GM12892 (cell line): ENCODE results near the gene BACH1.
A peak's percentile ranks its signal among the peaks of the same experiment; 100 is the strongest.
"Not testable (repeated sequence)": the region's sequence is repeated elsewhere in the genome, so short reads cannot be mapped to it uniquely, and the experiment has no call there.

Experiments used
- DNase-seq: peaks from one replicate; pipeline ENCODE4 v3.0.0; 2011; ENCODE audit not compliant: insufficient read length
- FAIRE-seq: peaks from 2 replicates; lab custom pipeline; 2011; peaks lifted over from hg19 to GRCh38; lab: Jason Lieb, UNC
- POLR2A ChIP-seq: IDR thresholded peaks from 2 replicates; pipeline ENCODE4 v1.6.1; 2011; ENCODE audit warnings: low read depth, low read length, control low read depth
- POLR2AphosphoS5 ChIP-seq: IDR thresholded peaks from 2 replicates; pipeline ENCODE4 v1.6.1; 2011; ENCODE audit warnings: low read depth, low read length, control low read depth
- TAF1 ChIP-seq: IDR thresholded peaks from 2 replicates; pipeline ENCODE4 v1.6.1; 2011; ENCODE audit warnings: low read depth, mild to moderate bottlenecking, control low read depth, low read length, borderline replicate concordance

Gene BACH1

GRCh38 chr21:29335720-29336119, 37.0 kb downstream of the BACH1 start:
- no peak for FAIRE-seq
- TF ChIP-seq TAF1, result no peak
- TF ChIP-seq POLR2AphosphoS5, result 0 out of 2 replicates have a peak, but pooled peaks have one; percentile 29
- no peak for DNase-seq

- FAIRE-seq, result no peak
- DNase-seq, result no peak
- TF ChIP-seq POLR2AphosphoS5, result no peak
- TF ChIP-seq TAF1, result no peak
Measured at GRCh38 chr21:29338256-29338655, 39.5 kb downstream of the BACH1 start.

GRCh38 chr21:29340228-29340627, 41.5 kb downstream of the BACH1 start:
- TF ChIP-seq POLR2A (no peak), POLR2AphosphoS5 (no peak), TAF1 (no peak)
- no peak for DNase-seq
- no peak for FAIRE-seq

GRCh38 chr21:29342363-29342957, 43.7 kb downstream of the BACH1 start:
- DNase-seq (no peak), FAIRE-seq (peak; percentile 79)
- TF ChIP-seq POLR2A, result no peak
- TF ChIP-seq TAF1, result no peak
- TF ChIP-seq POLR2AphosphoS5, result no peak

GRCh38 chr21:29343519-29343918, 44.8 kb downstream of the BACH1 start:
- FAIRE-seq, result no peak
- DNase-seq, result no peak
- no peak for TF ChIP-seq POLR2AphosphoS5
- TF ChIP-seq TAF1, result no peak
- TF ChIP-seq POLR2A, result no peak

- no peak for FAIRE-seq
- TF ChIP-seq POLR2AphosphoS5 (no peak), POLR2A (no peak), TAF1 (no peak)
Measured at GRCh38 chr21:29346281-29346680, 47.6 kb downstream of the BACH1 start.

GRCh38 chr21:29346771-29347170, 48.0 kb downstream of the BACH1 start:
- TF ChIP-seq TAF1, result no peak
- peak; percentile 71 for TF ChIP-seq POLR2AphosphoS5
- 0 out of 2 replicates have a peak, but pooled peaks have one; percentile 43 for TF ChIP-seq POLR2A
- no peak for DNase-seq
- no peak for FAIRE-seq

More at GRCh38 chr21:29346281-29346680, 47.6 kb downstream of the BACH1 start:
- no peak for DNase-seq

GRCh38 chr21:29347274-29347681, 48.6 kb downstream of the BACH1 start:
- DNase-seq (no peak), FAIRE-seq (no peak)
- TF ChIP-seq POLR2AphosphoS5 (peak; percentile 51), POLR2A (no peak)

GRCh38 chr21:29349702-29350101, 51.0 kb downstream of the BACH1 start:
- DNase-seq (no peak), FAIRE-seq (no peak)

GRCh38 chr21:29350246-29350779, 51.6 kb downstream of the BACH1 start:
- TF ChIP-seq POLR2AphosphoS5 (no peak), POLR2A (no peak)
- FAIRE-seq (no peak), DNase-seq (no peak)

More at GRCh38 chr21:29349702-29350101, 51.0 kb downstream of the BACH1 start:
- TF ChIP-seq POLR2AphosphoS5, result no peak
- TF ChIP-seq TAF1, result no peak
- no peak for TF ChIP-seq POLR2A

- no peak for DNase-seq
- TF ChIP-seq POLR2AphosphoS5 (no peak), TAF1 (no peak), POLR2A (no peak)
- FAIRE-seq, result no peak
Measured at GRCh38 chr21:29351691-29352090, 53.0 kb downstream of the BACH1 start.

- FAIRE-seq, DNase-seq: not testable (repeated sequence)
Measured at GRCh38 chr21:29355043-29355710, 56.5 kb downstream of the BACH1 start.

- FAIRE-seq, DNase-seq: not testable (repeated sequence)
Measured at GRCh38 chr21:29356291-29356690, 57.6 kb downstream of the BACH1 start.

GRCh38 chr21:29356810-29357209, 58.1 kb downstream of the BACH1 start:
- DNase-seq, FAIRE-seq: not testable (repeated sequence)
